ENCODE data around the gene MYADML2. TPM values are rescaled to one million over a fixed set of nuclear protein-coding genes. Genes with fewer than 3 reads are reported as not detected.

MYADML2 gene
- total RNA-seq, 1 experiment from 2014 or later: not detected

DNA sequence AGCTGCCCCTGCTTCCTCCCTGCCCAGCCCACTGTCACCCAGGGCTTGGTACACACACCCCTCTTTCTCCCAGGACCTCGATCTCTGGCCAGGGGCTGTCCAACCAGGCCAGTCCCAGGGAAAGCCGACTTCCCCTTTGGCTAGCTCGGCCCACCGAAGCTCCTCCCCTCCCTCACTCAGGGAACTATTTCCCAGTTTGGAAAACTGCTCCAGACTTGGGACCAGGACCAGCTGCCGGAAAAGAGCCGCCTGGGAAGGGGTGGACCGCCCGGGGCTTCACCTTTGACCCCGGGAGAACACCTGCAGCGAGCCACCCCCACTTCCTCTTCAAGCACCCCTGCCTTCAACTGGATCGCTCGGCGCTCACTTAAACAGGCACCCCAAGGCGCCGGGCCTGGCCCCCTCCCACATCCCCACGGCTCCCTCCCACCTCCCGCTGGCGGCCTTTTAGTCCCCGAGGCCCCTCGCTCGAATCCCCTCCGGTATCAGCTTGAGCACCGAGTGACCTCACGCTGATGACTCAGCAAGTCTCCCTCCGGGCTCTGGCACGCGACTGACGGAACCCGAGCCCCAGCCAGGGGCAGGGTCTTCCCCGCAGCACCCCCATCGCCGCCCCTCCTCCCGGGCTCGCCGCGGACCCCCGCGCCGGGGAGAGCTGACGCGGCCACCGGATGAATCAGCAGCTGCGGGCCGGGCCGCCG lies 20.4 kb downstream of the MYADML2 start:
- CTCF ChIA-PET: interaction anchor here (0.6 to 1.1 kb wide), 3 partner anchors 9 to 33 kb away, joined by 3 read pairs; no protein-coding TSS in a partner anchor
- no peak overlapping the region for H2AFZ ChIP-seq
- intact Hi-C loops (cut with micrococcal nuclease; ENCODE audit: unreplicated experiment): loop anchor here (1.0 to 5.0 kb wide), 4 partner anchors 8 to 59 kb away; partner anchors contain the start of gene SIRT7

GRCh38 chr17:81925860-81926450 lies 21.1 kb downstream of the MYADML2 start:
- intact Hi-C loops (cut with micrococcal nuclease; ENCODE audit: unreplicated experiment): loop anchor here (1.0 to 5.0 kb wide), 4 partner anchors 8 to 59 kb away; partner anchors contain the start of gene SIRT7
- peaks cover 16% of the 10 kb centered on the region for H4K20me1 ChIP-seq (ENCODE audit: insufficient read depth)
- peaks cover 23% of the 10 kb centered on the region; the same call in 1 of the 2 replicates for H3F3A ChIP-seq (ENCODE audit: insufficient read depth, low read depth)
- H3K9me3 ChIP-seq (ENCODE audit: insufficient read depth, low read depth): no peaks in the 10 kb centered on the region
- CTCF ChIA-PET: interaction anchor here (0.6 kb wide), 1 partner anchor 9 kb away, joined by 3 read pairs; no protein-coding TSS in a partner anchor
- H3K9me2 ChIP-seq (ENCODE audit: insufficient read depth): no peaks in the 10 kb centered on the region
- no peaks in the 10 kb centered on the region for H3K36me3 ChIP-seq (ENCODE audit: low read depth)
- peak overlapping the region; percentile 54 for H3K4me3 ChIP-seq
- H3K27me3 ChIP-seq (ENCODE audit: insufficient read depth, low read depth): no peaks in the 10 kb centered on the region
- POLR2A ChIA-PET (ENCODE audit: unreplicated experiment): interaction anchor here (0.7 to 1.6 kb wide), 5 partner anchors 9 to 374 kb away, joined by 3 to 11 read pairs (median 3); partner anchors contain the start of gene FAAP100
- TSS peak; percentile 25 for BruUV-seq (replicated peaks)
- H3K27ac ChIP-seq: peak overlapping the region; percentile 87
- no peak for DNase-seq
- peaks cover 44% of the 10 kb centered on the region for H3K4me1 ChIP-seq (replicated peaks; ENCODE audit: insufficient read depth)
- H3K79me2 ChIP-seq (ENCODE audit: low read depth): peaks cover 53% of the 10 kb centered on the region
- peak overlapping the region; percentile 86 for H3K4me2 ChIP-seq
- no peak overlapping the region for H2AFZ ChIP-seq
- TF ChIP-seq EZH2 (IDR thresholded peaks at IDR 0.05; ENCODE audit: low read depth): no peak
- TF ChIP-seq, protein P1, sequence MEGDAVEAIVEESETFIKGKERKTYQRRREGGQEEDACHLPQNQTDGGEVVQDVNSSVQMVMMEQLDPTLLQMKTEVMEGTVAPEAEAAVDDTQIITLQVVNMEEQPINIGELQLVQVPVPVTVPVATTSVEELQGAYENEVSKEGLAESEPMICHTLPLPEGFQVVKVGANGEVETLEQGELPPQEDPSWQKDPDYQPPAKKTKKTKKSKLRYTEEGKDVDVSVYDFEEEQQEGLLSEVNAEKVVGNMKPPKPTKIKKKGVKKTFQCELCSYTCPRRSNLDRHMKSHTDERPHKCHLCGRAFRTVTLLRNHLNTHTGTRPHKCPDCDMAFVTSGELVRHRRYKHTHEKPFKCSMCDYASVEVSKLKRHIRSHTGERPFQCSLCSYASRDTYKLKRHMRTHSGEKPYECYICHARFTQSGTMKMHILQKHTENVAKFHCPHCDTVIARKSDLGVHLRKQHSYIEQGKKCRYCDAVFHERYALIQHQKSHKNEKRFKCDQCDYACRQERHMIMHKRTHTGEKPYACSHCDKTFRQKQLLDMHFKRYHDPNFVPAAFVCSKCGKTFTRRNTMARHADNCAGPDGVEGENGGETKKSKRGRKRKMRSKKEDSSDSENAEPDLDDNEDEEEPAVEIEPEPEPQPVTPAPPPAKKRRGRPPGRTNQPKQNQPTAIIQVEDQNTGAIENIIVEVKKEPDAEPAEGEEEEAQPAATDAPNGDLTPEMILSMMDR (conservative IDR thresholded peaks at IDR 0.05): no peak

More for the DNA sequence above, 20.4 kb downstream of the MYADML2 start:
- Histone ChIP-seq H3K9me2 (ENCODE audit: insufficient read depth) (no peaks in the 10 kb centered on the region), H3F3A (ENCODE audit: insufficient read depth, low read depth) (peaks cover 18% of the 10 kb centered on the region; the same call in 1 of the 2 replicates), H3K4me2 (peak overlapping the region; percentile 86), H3K27me3 (ENCODE audit: insufficient read depth, low read depth) (no peaks in the 10 kb centered on the region), H3K79me2 (ENCODE audit: low read depth) (peaks cover 46% of the 10 kb centered on the region), H3K27ac (peak overlapping the region; percentile 87), H3K36me3 (ENCODE audit: low read depth) (no peaks in the 10 kb centered on the region), H3K4me3 (peak overlapping the region; percentile 54), H3K4me1 (replicated peaks; ENCODE audit: insufficient read depth) (peaks cover 40% of the 10 kb centered on the region), H4K20me1 (ENCODE audit: insufficient read depth) (peaks cover 14% of the 10 kb centered on the region), H3K9me3 (ENCODE audit: insufficient read depth, low read depth) (no peaks in the 10 kb centered on the region)
- no peak for TF ChIP-seq EZH2 (IDR thresholded peaks at IDR 0.05; ENCODE audit: low read depth)
- TF ChIP-seq, protein P1 (conservative IDR thresholded peaks at IDR 0.05): no peak
- POLR2A ChIA-PET (ENCODE audit: unreplicated experiment): interaction anchor here (0.7 to 1.6 kb wide), 5 partner anchors 9 to 374 kb away, joined by 3 to 11 read pairs (median 3); partner anchors contain the start of gene FAAP100
- peak; percentile 75 to 91 for DNase-seq
- TSS peak; percentile 21 for BruUV-seq (replicated peaks)

Data from PC-9 (cell line).